GM18873 (cell line): ENCODE measurements around the gene SCAI.
"Not testable (repeated sequence)": the region's sequence is repeated elsewhere in the genome, so short reads cannot be mapped to it uniquely, and the experiment has no call there.

Experiments used
- ATAC-seq: cut with Tn5 transposase; IDR thresholded peaks from one replicate; pipeline ENCODE4 v1.9.1; 2021; ENCODE audit warnings: mild to moderate bottlenecking, moderate library complexity, moderate number of reproducible peaks; ENCODE audit not compliant: unreplicated experiment, low FRiP score

Gene SCAI

DNA sequence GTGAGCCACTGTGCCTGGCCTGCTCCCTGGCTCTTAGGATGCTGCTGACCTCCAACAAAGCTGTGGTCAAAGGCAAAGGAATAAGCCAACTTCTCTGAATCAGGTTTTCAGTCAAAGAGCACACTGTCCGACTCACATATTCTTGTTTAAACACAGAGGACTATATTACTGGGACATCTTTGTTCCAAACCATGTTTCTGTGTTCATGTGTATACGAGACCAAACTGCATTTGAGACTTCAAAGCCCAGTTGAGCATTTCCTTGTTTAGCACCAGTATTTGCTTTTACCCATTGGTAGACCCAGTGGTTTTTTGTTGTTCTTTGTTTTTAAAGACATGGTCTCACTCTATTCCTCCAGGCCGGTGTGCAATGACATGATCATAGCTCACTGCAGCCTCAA is 100.2 kb downstream of the SCAI start:
- no peak for ATAC-seq

DNA sequence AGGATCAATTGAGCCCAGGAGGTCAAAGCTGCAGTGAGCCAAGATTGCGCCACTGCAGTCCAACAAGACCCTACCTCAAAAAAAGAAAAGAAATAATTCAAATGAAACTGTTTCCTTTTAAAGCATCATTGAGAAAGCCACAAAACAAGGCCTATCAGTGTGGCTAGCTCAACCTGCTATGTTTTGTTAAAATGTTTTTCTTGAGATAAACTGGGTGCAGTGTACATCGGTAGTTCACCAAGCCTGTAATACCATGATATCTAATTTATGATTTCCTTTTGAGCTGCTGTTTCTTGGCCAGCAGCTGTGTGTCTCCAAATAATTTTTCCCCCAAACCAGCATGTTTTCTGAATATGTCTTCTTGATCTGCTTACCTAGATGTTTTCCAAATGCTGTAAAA is 105.2 kb downstream of the SCAI start:
- no peak for ATAC-seq

DNA sequence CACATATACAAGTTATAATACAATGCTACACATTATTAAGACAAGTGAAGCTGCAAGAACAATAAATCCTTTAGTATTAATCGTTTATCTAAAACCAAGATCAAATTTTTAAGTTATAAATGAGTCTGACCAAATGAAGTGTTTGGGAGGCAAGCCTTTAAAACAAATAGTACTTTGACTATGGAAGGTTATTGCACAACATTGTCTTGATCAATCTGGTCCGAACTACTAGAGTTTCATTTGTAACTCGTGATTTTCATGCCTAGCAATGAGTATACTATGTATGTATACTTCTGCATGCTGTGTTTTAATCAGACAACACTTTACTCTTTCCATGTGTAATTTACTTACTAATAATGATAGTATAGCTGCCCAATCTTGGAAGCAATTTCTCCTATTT is 115.3 kb downstream of the SCAI start:
- no peak for ATAC-seq

DNA sequence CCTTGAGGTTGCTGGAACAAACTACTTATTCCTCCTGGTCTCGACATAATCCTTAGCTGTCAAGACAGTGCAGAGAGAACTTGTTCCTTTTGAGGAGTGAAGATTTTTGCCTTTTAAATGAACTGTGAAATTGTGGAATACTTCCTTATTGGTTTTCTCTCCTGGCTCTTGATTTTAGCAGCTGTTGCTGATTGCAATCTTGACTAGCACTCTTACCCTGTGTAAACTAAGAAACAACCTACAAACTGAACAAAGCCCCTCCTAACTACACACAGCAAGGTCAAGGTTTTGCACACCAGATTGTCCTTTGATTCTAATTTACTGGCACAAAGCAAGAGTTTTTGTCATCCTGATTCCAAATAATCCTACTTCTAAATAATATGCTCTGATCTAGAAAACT is 118.4 kb downstream of the SCAI start:
- no peak for ATAC-seq

DNA sequence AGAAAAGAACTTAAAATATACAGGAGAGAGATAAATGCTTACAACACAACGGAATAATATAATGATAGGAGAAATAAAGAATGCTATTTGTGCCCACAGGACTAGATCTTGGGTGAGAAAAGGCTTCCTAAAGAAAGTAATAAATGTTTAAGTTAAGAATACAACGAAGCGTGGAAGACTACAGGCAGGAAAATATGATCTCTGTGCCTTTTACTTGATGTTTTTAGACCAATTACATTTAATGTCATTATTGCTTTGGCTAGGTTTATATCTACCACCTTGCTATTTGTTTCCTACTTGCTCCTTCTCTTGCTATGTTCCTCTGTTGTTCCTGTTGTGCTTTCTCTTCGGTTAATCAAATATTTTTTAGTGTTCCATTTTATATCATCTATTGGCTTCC is 122.3 kb downstream of the SCAI start:
- no peak for ATAC-seq

DNA sequence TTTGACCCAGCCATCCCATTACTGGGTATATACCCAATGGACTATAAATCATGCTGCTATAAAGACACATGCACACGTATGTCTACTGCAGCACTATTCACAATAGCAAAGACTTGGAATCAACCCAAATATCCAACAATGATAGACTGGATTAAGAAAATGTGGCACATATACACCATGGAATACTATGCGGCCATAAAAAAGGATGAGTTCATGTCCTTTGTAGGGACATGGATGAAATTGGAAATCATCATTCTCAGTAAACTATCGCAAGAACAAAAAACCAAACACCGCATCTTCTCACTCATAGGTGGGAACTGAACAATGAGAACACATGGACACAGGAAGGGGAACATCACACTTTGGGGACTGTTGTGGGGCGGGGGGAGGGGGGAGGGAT is 127.7 kb downstream of the SCAI start:
- ATAC-seq, result not testable (repeated sequence)

DNA sequence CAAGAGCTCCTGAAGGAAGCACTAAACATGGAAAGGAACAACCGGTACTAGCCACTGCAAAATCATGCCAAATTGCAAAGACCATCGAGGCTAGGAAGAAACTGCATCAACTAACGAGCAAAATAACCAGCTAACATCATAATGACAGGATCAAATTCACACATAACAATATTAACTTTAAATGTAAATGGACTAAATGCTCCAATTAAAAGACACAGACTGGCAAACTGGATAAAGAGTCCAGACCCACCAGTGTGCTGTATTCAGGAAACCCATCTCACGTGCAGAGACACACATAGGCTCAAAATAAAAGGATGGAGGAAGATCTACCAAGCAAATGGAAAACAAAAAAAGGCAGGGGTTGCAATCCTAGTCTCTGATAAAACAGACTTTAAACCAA is 131.3 kb downstream of the SCAI start:
- ATAC-seq, result not testable (repeated sequence)

DNA sequence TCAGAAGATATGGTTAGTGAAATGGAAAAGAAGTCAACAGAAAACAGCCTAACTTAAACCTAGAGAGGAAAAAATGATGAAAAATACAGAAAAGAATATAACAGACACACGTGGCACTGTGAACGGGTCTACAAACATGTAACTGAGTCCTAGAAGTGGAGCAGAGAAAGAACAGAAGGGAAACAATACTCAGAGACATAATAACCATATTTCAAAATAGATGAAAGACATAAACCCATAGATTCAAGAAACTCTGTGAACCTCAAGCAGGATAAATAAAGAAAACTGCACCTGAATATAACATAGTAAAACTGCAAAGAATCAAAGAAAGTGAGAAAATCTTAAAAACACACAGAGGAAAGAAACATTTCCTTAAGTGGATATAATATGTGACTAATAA is 134.7 kb downstream of the SCAI start:
- no peak for ATAC-seq

DNA sequence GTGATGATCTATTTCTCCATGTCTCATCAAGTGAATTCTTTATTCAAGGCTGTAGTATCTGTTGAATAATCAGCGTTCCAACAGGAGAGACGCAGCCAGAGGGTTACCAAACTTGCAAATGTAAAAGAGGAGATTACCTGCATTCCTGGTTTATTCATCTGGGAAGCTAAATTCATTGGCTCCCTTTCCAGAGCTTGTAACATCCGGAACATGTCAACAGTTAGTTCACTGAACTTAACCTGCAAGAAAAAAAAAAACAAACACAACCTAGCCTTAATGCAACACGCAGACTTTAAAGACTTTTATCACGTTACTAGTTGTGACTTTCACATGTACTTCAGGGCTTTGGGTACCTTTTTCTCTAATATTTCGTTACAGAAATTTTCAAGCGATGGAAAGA is 140.0 kb downstream of the SCAI start:
- ATAC-seq, result no peak

DNA sequence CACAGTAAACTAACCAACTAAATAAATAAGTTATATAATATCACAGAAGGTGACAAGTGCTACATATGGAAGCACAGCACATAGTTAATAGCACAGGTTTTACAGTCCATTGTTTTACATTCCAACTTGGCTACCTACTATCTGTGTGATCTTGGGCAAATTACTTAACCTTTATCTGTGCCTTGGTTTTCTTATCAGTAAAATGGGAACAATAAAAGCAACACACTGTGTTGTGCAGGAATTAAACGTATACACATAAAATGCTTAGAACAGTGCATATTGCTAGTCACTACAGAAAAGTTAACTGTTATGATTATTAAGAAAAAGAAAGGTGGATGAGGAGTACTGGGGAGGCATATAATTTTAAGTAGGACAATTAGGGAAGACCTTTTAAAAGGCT is 159.6 kb downstream of the SCAI start:
- ATAC-seq, result no peak

DNA sequence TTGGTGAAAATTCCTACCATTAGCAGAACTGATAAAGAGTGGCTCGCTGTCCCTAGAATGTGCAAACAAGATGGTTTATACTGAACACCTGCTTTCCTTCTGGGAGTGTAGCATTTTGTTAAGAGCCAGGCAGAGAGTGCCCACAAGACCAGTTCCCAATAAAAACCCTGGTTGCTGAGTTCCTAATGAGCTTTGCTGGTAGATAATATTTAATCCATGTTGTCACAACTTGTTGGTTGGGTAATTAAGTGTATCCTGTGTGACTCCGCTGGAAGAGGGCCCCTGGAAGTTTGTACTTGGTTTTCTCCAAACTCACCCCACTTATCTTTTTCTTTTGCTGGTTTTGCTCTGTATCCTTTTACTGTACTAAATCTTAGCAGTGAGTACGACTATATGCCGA is 162.9 kb downstream of the SCAI start:
- ATAC-seq, result no peak

DNA sequence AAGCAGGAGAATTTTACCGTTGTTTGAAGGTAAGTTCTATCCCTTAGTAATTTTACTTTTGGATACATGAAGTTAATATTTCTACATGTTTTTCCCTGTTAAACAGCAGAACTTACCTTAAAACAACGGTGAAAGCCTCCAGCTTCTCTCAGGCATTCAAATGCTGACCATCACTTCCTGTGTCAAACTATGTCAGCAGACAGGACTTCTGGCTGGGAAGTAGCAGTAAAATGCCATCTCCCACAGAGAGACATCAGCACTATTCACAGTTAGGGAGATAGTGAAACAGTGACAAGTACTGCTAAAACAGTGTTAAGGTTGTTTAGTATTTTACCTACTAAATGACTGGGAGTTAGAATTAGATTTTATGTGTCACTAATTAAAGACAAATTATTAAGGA is 168.2 kb downstream of the SCAI start:
- no peak for ATAC-seq

DNA sequence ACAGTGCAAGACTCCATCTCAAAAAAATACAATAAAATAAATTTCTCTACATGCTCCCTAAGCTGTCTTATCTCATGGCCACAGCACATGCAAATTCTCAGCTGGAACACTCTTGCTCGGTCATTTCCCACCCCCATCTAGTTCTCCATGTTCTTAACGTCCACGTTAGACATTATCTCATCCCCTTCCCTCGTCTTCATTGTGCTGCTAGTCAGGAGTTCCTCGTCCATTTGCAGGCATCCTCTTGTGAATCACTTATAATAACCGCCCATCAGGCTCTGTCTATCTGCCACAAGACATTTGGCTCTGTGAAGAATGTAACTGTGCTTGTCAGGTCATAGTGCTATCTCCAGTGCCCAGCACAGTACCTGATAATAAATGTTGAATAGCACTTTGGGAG is 169.5 kb downstream of the SCAI start:
- no peak for ATAC-seq

DNA sequence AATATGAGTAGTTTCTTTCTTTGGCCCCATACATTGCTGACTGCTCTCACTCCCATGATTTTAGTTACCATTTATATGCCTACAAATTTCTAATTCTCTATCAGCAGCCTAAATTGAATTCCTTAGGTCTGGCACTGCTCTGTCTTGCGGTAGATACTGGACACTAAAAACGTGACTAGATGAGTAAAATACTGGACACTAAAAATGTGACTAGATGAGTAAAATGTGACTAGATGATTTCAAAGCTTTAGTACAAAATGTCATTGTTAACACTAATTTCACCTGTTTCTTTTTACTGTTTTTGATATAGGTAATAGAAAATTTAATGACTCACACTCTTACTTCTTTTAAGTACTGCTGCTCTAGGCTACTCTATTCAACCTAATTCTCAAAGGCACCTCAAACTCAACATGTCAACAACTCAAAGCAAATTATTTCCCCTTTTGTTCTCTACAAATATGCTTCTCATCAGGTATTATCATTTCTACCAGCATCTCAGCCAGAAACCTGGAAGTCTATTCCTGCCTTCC is 171.0 kb downstream of the SCAI start:
- no peak for ATAC-seq

DNA sequence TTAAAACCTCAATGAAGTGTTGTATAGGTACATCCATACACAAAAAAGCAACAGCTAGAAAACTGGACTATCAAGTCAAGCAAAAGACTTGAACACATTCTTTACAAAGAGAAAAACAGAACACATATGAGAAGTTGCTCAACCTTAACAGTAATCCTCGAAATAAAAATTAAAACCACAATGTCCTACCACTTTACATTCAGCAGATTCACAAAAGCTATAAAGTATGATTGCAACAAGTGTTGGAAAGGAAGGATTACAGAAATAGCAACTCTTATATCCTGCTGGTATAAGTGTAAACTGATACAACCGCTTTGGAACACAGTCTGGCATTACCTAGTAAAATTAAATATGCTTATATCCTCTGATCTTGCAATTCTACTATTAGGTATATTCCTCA is 173.9 kb downstream of the SCAI start:
- no peak for ATAC-seq

DNA sequence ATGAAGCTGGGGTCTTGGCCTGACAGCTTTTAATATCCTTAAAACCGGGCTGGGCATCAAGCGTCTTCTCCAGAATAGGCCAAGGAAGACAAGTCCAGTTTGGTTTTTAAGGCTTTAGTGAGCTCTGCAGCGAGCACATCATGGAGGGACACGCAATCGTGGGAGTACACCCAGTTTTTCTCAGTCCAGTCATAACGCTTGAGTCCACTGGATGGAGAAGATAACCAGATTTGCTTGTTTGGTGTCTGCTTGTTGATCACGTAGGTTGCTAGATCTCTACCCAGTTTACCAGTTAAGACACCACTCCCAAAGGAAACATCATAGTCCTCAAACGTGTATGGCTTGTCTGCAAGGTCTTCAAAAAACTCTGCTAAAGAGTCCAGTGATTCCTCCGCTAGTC is 175.1 kb downstream of the SCAI start:
- no peak for ATAC-seq

DNA sequence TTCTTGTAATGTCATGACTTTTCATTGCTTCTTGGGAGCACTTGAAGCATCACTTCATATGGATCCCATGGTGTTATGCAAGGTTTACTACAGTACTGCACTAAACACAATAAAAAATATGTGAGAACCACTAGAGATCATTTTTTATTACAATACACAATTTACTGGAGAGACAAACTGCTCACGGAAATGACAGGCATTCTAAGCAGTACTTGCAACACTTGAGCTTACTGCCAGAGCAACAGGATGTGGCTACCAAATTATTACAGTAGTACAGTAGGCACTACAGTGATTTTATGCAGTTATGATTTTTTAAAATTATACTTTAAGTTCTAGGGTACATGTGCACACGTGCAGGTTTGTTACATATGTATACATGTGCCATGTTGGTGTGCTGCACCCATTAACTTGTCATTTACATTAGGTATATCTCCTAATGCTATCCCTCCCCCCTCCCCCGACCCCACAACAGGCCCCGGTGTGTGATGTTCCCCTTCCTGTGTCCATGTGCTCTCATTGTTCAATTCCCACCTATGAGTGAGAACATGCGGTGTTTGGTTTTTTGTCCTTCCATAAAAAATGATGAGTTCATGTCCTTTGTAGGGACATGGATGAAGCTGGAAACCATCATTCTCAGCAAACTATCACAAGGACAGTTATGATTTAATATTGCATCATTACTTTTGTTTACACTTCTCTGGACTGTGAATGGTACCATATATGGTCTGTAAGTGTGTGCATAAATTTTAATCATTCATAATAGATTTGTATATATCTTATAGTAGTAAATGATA is 177.4 kb downstream of the SCAI start:
- ATAC-seq, result not testable (repeated sequence)

DNA sequence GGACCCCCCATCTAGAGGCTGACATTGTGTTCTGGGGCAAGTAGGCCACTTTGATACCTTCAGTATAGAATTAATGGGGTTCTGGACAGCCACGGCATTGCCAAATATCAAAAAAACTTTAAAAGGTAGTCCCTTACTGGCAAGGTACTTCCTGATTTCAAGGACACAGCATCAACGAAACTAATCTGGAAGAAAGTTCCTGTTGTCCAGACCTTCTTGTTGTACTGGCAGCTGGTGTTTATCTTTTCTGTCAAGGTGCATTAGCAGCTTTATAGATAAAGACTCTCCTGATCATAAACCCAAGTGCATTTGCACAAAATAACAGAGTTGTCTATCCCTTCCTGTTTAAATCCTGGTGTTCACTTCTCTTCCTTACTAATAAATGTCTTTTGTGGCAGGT is 178.7 kb downstream of the SCAI start:
- no peak for ATAC-seq

DNA sequence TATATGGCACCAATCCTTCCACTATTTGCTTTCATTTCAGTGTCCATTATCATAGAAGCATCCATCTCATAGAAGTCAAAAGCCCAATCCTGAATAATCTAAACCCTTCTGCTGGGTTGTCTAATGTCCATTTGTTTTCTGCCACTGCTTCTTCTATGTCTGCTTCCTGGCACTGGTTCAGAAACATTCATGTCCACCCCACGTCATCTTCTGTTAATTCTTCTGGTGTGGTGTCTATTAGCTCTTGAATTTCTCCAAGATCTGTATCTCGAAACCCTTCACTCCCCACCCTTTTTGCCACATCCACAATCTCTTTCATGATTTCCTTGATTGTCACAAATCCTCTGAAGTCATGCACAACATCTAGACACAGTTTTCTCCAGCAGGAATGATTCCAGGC is 179.3 kb downstream of the SCAI start:
- ATAC-seq, result no peak

DNA sequence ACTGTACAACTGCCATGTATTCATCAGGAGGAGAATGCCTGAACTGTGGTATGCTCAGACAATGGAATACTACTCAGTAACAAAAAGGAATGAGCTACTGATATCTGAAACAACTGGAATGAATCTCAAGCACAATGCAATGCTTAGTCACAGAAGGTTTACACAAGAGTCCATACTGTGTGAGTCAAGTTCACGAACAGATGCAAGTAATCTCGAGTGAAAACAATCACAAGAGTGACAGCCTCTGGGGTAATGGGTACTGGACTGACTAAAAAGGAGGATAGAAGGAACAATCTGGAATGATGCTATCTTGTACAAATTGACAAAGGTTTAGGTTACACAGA is 182.9 kb downstream of the SCAI start:
- no peak for ATAC-seq

DNA sequence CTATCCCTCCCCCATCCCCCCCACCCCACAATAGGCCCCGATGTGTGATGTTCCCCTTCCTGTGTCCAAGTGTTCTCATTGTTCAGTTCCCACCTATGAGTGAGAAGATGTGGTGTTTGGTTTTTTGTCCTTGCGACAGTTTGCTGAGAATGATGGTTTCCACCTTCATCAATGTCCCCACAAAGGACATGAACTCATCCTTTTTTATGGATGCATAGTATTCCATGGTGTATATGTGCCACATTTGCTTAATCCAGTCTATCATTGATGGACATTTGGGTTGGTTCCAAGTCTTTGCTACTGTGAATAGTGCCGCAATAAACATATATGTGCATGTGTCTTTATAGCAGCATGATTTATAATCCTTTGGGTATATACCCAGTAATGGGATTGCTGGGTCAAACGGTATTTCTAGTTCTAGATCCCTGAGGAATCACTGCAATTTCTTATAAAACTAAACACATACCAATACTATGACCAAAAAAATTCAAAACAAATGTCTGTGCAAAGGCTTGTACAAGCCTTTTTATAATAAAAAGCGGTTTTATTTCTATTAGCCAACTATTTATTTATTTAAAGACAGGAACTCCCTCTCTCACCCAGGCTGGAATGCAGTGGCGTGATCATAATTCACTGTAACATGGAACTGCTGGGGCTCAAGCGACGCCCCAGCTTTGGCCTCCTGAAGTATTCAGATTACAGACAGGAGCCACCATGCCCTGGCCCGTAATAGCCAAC is 183.5 kb downstream of the SCAI start:
- ATAC-seq, result not testable (repeated sequence)

DNA sequence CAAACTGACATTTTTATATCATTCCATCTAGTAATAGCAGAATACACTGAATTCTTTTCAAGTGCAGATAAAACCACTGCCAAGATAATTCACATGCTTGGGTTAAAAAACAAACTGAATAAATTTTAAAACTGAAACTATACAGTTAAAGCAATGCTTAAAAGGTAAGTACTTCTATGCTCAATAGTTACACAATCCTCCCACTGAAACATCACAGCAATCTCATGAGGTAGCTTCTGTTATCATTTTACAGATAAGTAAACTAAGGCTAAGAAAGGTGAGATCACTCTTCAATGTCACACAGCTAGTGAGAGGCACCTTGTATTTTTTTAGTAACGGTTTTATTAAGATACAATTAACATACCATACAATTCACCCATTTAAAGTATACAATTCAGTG is 189.1 kb downstream of the SCAI start:
- no peak for ATAC-seq
